Glutamatergic neuron (in vitro differentiated cells): Measurements from ENCODE around the gene CTNNA2. TPM values are rescaled to one million over a fixed set of nuclear protein-coding genes. Genes with fewer than 3 reads are reported as not detected.

Source experiments
- DNase-seq: peaks from one replicate; pipeline ENCODE4 v3.0.0; 2022
- H3K27ac Mint-ChIP-seq: one replicate; pipeline ENCODE4 v1.8.0; 2020; ENCODE audit warnings: mild to moderate bottlenecking, mixed read lengths, inconsistent platforms; ENCODE audit not compliant: unreplicated experiment
- H3K27me3 Mint-ChIP-seq: one replicate; pipeline ENCODE4 v1.8.0; 2020; ENCODE audit warnings: mild to moderate bottlenecking, moderate library complexity, mixed read lengths, inconsistent platforms; ENCODE audit not compliant: unreplicated experiment
- H3K36me3 Mint-ChIP-seq: one replicate; pipeline ENCODE4 v1.8.0; 2020; ENCODE audit warnings: mild to moderate bottlenecking, mixed read lengths, inconsistent platforms; ENCODE audit not compliant: unreplicated experiment
- H3K4me1 Mint-ChIP-seq: one replicate; pipeline ENCODE4 v1.8.0; 2020; ENCODE audit warnings: mild to moderate bottlenecking, low read depth, mixed read lengths, inconsistent platforms; ENCODE audit not compliant: unreplicated experiment
- H3K4me3 Mint-ChIP-seq: one replicate; pipeline ENCODE4 v1.8.0; 2020; ENCODE audit warnings: mild to moderate bottlenecking, mixed read lengths, inconsistent platforms; ENCODE audit not compliant: unreplicated experiment
- H3K9me3 Mint-ChIP-seq: one replicate; pipeline ENCODE4 v1.8.0; 2020; ENCODE audit warnings: mild to moderate bottlenecking, moderate library complexity, mixed read lengths, inconsistent platforms; ENCODE audit not compliant: unreplicated experiment
- CTCF ChIP-seq: fragments of 200-600 bp; sonication (generic); IDR thresholded peaks from one replicate; pipeline ENCODE4 v1.5.0; 2021; ENCODE audit not compliant: partially characterized antibody, unreplicated experiment
- total RNA-seq: library from RNA; stranded (reverse); fragmentation: NEBNext Ultra II Directional; extraction: Animal tissue kit (Norgen Biotek cat#: 25700); gene quantifications from one replicate; pipeline ENCODE4 v1.2.1, GENCODE V29; 2021; ENCODE audit not compliant: unreplicated experiment

Gene CTNNA2
- total RNA-seq, 1 donor from 2014 or later, result 76.2 TPM

GRCh38 chr2:80186262-80186661 lies 673.4 kb downstream of the CTNNA2 start:
- Mint-ChIP-seq H3K27me3 (no peaks in the 10 kb centered on the region), H3K36me3 (no peaks in the 10 kb centered on the region), H3K4me3 (no peak overlapping the region), H3K27ac (no peak overlapping the region), H3K4me1 (peaks cover 2% of the 10 kb centered on the region), H3K9me3 (no peaks in the 10 kb centered on the region)
- TF ChIP-seq CTCF, result no peak
- no peak for DNase-seq

DNA sequence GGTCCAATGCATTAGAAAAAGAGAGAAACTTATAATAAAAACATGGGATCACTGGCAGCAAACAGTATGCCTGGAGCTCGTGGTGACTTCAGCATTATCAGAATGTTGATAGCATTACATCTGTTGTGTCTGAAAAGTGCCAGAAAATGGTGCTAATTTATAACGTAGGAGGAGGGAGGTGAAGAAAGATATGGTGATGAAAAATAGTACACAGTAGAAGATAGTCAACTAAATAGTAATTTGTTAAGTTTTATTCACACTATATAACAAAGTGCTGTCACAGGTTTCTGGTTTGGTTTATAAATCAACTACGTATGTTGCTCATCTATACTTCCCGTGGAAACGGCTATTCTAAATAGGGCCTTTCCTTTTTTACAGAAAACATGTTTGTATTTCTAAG lies 674.3 kb downstream of the CTNNA2 start:
- H3K27me3 Mint-ChIP-seq, result no peaks in the 10 kb centered on the region
- no peak overlapping the region for H3K27ac Mint-ChIP-seq
- H3K9me3 Mint-ChIP-seq, result no peaks in the 10 kb centered on the region
- no peak overlapping the region for H3K4me3 Mint-ChIP-seq
- no peaks in the 10 kb centered on the region for H3K36me3 Mint-ChIP-seq
- peaks cover 2% of the 10 kb centered on the region for H3K4me1 Mint-ChIP-seq
- TF ChIP-seq CTCF, result no peak
- no peak for DNase-seq

DNA sequence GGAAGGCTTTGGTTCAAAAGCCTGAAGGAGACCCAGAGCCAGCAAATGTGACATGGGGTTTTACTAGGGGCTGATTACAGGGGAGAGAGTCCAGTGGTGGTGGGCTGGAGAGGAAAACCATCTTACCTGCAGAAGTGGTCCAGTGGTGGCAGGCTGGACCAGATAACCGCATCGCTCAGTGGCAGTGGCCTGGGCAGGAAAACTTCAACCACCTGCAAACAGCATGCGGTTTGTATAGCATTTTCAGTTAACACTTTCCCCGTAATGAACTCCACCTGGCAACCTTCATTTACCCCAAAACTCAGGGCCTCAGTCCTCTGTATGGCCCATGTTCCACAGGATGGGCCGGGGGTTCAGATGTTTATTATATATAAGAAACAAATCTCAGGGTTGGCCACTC lies 677.3 kb downstream of the CTNNA2 start:
- Mint-ChIP-seq H3K4me1 (peaks cover 2% of the 10 kb centered on the region), H3K4me3 (no peak overlapping the region), H3K9me3 (no peaks in the 10 kb centered on the region), H3K36me3 (no peaks in the 10 kb centered on the region), H3K27me3 (no peaks in the 10 kb centered on the region), H3K27ac (no peak overlapping the region)
- TF ChIP-seq CTCF, result no peak
- no peak for DNase-seq

DNA sequence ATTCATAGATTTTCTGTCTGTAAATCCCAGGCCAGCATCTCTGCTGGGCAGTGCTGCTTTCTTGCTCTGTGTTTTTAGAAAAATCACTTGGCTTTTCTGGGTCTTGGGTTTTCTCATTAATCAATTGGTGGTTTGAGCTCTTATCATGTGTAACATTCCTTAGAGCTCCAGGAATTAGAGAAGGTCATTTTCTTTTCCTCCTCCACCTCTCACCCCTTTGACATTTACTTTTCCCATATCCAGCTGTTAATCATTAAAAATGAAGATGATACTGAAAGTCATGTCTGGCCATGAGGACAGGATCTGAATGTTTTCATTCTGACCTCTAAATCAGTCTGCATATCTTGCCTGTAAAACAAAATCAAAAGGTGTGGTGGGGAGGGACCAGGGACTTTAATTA lies 680.7 kb downstream of the CTNNA2 start:
- DNase-seq, result no peak
- Mint-ChIP-seq H3K27ac (no peak overlapping the region), H3K9me3 (no peaks in the 10 kb centered on the region), H3K36me3 (no peaks in the 10 kb centered on the region), H3K4me3 (no peak overlapping the region), H3K4me1 (no peaks in the 10 kb centered on the region), H3K27me3 (no peaks in the 10 kb centered on the region)
- TF ChIP-seq CTCF, result no peak

DNA sequence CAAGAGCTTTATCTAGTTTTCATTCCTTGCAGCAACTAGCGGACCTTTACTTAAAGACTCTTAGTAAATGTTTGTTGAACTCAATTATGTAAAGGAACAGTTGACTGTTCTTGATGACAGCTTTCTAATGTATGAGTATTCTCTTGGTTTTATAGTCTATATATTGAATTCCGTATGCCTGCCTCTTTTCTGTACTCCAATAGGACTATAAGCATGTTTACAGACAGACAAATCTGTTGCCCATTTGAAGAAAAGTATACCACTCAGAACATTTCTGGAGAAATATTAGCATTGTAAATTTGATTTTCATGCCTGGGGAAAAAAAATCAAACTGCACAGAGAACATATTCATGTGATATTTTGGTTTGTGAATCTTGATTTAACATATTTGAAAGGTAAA lies 682.2 kb downstream of the CTNNA2 start:
- Mint-ChIP-seq H3K4me3 (no peak overlapping the region), H3K36me3 (no peaks in the 10 kb centered on the region), H3K9me3 (no peaks in the 10 kb centered on the region), H3K4me1 (no peaks in the 10 kb centered on the region), H3K27ac (no peak overlapping the region), H3K27me3 (no peaks in the 10 kb centered on the region)
- DNase-seq, result no peak
- no peak for TF ChIP-seq CTCF
